Right atrium auricular region (tissue), 2 donors: Measurements from ENCODE around the gene FBXL4. TPM values are rescaled to one million over a fixed set of nuclear protein-coding genes. Genes with fewer than 3 reads are reported as not detected.

Experiments used
- DNase-seq: peaks from one replicate; pipeline ENCODE4 v3.0.0-alpha.2; 2019; ENCODE audit warnings: low spot score
- H3K27ac ChIP-seq, 2 donors: fragments of 200-600 bp; sonication (generic); 1 replicate in 1 of 2; 2 replicates in 1 of 2; pipeline ENCODE4 v1.5.1; 2016 to 2019
- H3K27me3 ChIP-seq, 2 donors: fragments of 200-600 bp; sonication (generic); one replicate each; pipeline versions ENCODE4 v1.5.1 to v1.6.0; 2017 to 2019
- H3K36me3 ChIP-seq: fragments of 200-600 bp; sonication (generic); one replicate; pipeline ENCODE4 v1.5.1; 2016
- H3K4me1 ChIP-seq, 2 donors: fragments of 200-600 bp; sonication (generic); one replicate each; pipeline versions ENCODE4 v1.5.1 to v1.6.0; 2017 to 2019
- H3K4me3 ChIP-seq, 2 donors: fragments of 200-600 bp; sonication (generic); 1 replicate in 1 of 2; 2 replicates in 1 of 2; pipeline ENCODE4 v1.5.1; 2017 to 2019; ENCODE audit warnings: mild to moderate bottlenecking in 1 of 2, moderate library complexity in 1 of 2
- H3K9me3 ChIP-seq, 2 donors: fragments of 200-600 bp; sonication (generic); one replicate each; pipeline ENCODE4 v1.5.1; 2019
- CTCF ChIP-seq, 2 donors: fragments of 200-600 bp; sonication (generic); IDR thresholded peaks; one replicate each; pipeline ENCODE4 v1.5.1; 2019; ENCODE audit warnings: antibody characterized with exemption in 2 of 2
- total RNA-seq, 2 donors: library from RNA; depleted of rRNA; stranded (reverse); fragments of >200 nt; gene quantifications; one replicate each; pipeline ENCODE4 v1.1.0, GENCODE V29; 2016

The FBXL4 gene
- total RNA-seq, 2 donors from 2014 or later = 20.6 to 22.6 TPM

GRCh38 chr6:98832284-98833056 lies 115.3 kb downstream of the FBXL4 start:
- Histone ChIP-seq H3K9me3 (no peaks in the 10 kb centered on the region), H3K4me3 (peak overlapping the region; percentile 38 to 56), H3K27me3 (peaks cover 60 to 69% of the 10 kb centered on the region in 2 donors), H3K27ac (no peak overlapping the region), H3K4me1 (peaks cover 0 to 58% of the 10 kb centered on the region in 2 donors), H3K36me3 (no peaks in the 10 kb centered on the region)
- TF ChIP-seq CTCF (IDR thresholded peaks at IDR 0.05) = no peak
- no peak for DNase-seq

- Histone ChIP-seq H3K4me3 (no peak overlapping the region), H3K9me3 (no peaks in the 10 kb centered on the region), H3K27ac (no peak overlapping the region), H3K27me3 (peaks cover 60 to 69% of the 10 kb centered on the region in 2 donors), H3K36me3 (no peaks in the 10 kb centered on the region), H3K4me1 (peaks cover 0 to 62% of the 10 kb centered on the region in 2 donors)
- TF ChIP-seq CTCF (IDR thresholded peaks at IDR 0.05) = no peak
- no peak for DNase-seq
Observed at GRCh38 chr6:98831959-98832283, 115.8 kb downstream of the FBXL4 start.

- no peak for TF ChIP-seq CTCF (IDR thresholded peaks at IDR 0.05)
- Histone ChIP-seq H3K27ac (no peak overlapping the region), H3K36me3 (no peaks in the 10 kb centered on the region), H3K9me3 (no peaks in the 10 kb centered on the region), H3K4me1 (peaks cover 0 to 62% of the 10 kb centered on the region in 2 donors), H3K27me3 (peaks cover 60 to 69% of the 10 kb centered on the region in 2 donors), H3K4me3 (no peak overlapping the region)
- DNase-seq = no peak
Observed at GRCh38 chr6:98831057-98831958, 116.4 kb downstream of the FBXL4 start.

GRCh38 chr6:98830146-98830545 lies 117.6 kb downstream of the FBXL4 start:
- no peaks in the 10 kb centered on the region for H3K9me3 ChIP-seq
- H3K27ac ChIP-seq = no peak overlapping the region
- H3K27me3 ChIP-seq = peaks cover 64 to 69% of the 10 kb centered on the region in 2 donors
- no peak for TF ChIP-seq CTCF (IDR thresholded peaks at IDR 0.05)
- no peak overlapping the region for H3K4me3 ChIP-seq
- DNase-seq = no peak
- H3K36me3 ChIP-seq = no peaks in the 10 kb centered on the region
- H3K4me1 ChIP-seq = peaks cover 0 to 57% of the 10 kb centered on the region in 2 donors

GRCh38 chr6:98828941-98829411 lies 118.8 kb downstream of the FBXL4 start:
- Histone ChIP-seq H3K27me3 (peaks cover 75 to 79% of the 10 kb centered on the region in 2 donors), H3K27ac (no peak overlapping the region), H3K36me3 (no peaks in the 10 kb centered on the region), H3K4me3 (no peak overlapping the region), H3K9me3 (no peaks in the 10 kb centered on the region), H3K4me1 (peaks cover 0 to 58% of the 10 kb centered on the region in 2 donors)
- no peak for DNase-seq
- TF ChIP-seq CTCF (IDR thresholded peaks at IDR 0.05) = no peak
